Right lobe of liver (tissue), 4 donors: ENCODE data around the gene CMC1.

Source experiments
- POLR2A ChIP-seq: fragments of 450-650 bp; IDR thresholded peaks from one replicate; pipeline ENCODE4 v1.6.1; 2017; ENCODE audit warnings: antibody characterized with exemption, mild to moderate bottlenecking
- TF ChIP-seq, protein P1 (sequence below), 4 donors: fragments of 200-600 bp in 3 of 4; fragments of 450-650 bp in 1 of 4; IDR thresholded peaks; one replicate each; pipeline versions ENCODE4 v1.5.1 to v1.8.0; 2016 to 2022; ENCODE audit warnings: antibody characterized with exemption in 4 of 4, mild to moderate bottlenecking in 2 of 4
- donor health status: DM: no; HTN: no; CAD: no.
- donor health status: DM: no; HTN: no; CAD: no.
- donor health status: DM: no; HTN: yes; CAD: no.

GRCh38 chr3:28292622-28293021 lies 51.2 kb downstream of the CMC1 start:
- TF ChIP-seq, protein P1, sequence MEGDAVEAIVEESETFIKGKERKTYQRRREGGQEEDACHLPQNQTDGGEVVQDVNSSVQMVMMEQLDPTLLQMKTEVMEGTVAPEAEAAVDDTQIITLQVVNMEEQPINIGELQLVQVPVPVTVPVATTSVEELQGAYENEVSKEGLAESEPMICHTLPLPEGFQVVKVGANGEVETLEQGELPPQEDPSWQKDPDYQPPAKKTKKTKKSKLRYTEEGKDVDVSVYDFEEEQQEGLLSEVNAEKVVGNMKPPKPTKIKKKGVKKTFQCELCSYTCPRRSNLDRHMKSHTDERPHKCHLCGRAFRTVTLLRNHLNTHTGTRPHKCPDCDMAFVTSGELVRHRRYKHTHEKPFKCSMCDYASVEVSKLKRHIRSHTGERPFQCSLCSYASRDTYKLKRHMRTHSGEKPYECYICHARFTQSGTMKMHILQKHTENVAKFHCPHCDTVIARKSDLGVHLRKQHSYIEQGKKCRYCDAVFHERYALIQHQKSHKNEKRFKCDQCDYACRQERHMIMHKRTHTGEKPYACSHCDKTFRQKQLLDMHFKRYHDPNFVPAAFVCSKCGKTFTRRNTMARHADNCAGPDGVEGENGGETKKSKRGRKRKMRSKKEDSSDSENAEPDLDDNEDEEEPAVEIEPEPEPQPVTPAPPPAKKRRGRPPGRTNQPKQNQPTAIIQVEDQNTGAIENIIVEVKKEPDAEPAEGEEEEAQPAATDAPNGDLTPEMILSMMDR (IDR thresholded peaks at IDR 0.05) = no peak
- TF ChIP-seq POLR2A = no peak
